LoVo (cell line): ENCODE results near the gene LMNA.
"Not testable (repeated sequence)": the region's sequence is repeated elsewhere in the genome, so short reads cannot be mapped to it uniquely, and the experiment has no call there.

Experiments used
- DNase-seq: peaks from one replicate; pipeline ENCODE4 v3.0.0-alpha.2; 2016; ENCODE audit warnings: low spot score

The LMNA gene

GRCh38 chr1:156122086-156122485 is 7.6 kb downstream of the LMNA start:
- DNase-seq = no peak

- peak; percentile 78 for DNase-seq
Measured at GRCh38 chr1:156122519-156123355, 8.2 kb downstream of the LMNA start.

- DNase-seq = peak; percentile 97
Measured at GRCh38 chr1:156123356-156124196, 9.1 kb downstream of the LMNA start.

GRCh38 chr1:156124557-156125483 is 10.3 kb downstream of the LMNA start:
- peak; percentile 72 for DNase-seq

GRCh38 chr1:156125544-156125943 is 11.0 kb downstream of the LMNA start:
- DNase-seq = not testable (repeated sequence)

GRCh38 chr1:156126043-156126629 is 11.6 kb downstream of the LMNA start:
- DNase-seq = peak; percentile 95

GRCh38 chr1:156126630-156127534 is 12.4 kb downstream of the LMNA start:
- DNase-seq = peak; percentile 92

- no peak for DNase-seq
Measured at GRCh38 chr1:156128308-156128653, 13.8 kb downstream of the LMNA start.

GRCh38 chr1:156128654-156129597 is 14.4 kb downstream of the LMNA start:
- DNase-seq = no peak

GRCh38 chr1:156129687-156130577 is 15.4 kb downstream of the LMNA start:
- peak; percentile 94 for DNase-seq

- DNase-seq = no peak
Measured at GRCh38 chr1:156130578-156130942, 16.0 kb downstream of the LMNA start.

GRCh38 chr1:156134716-156135435 is 20.4 kb downstream of the LMNA start:
- DNase-seq = no peak

- no peak for DNase-seq
Measured at GRCh38 chr1:156135930-156136871, 21.7 kb downstream of the LMNA start.

GRCh38 chr1:156136970-156137483 is 22.5 kb downstream of the LMNA start:
- no peak for DNase-seq

GRCh38 chr1:156138458-156138867 is 24.0 kb downstream of the LMNA start:
- no peak for DNase-seq
